Lung (tissue), 12 donors: Measurements from ENCODE around the gene DOK6. TPM values are rescaled to one million over a fixed set of nuclear protein-coding genes. Genes with fewer than 3 reads are reported as not detected.

Source experiments
- ATAC-seq: fragments of 200-7000 bp; cut with Tn5 transposase; one replicate; pipeline ENCODE4 v1.9.1; 2020; ENCODE audit warnings: moderate number of reproducible peaks; ENCODE audit not compliant: insufficient read depth, low FRiP score
- DNase-seq, 3 donors: peaks; one replicate each; pipeline ENCODE4 v3.0.0-alpha.2; 2013 to 2017
- H3K27ac ChIP-seq, 2 donors: one replicate each; pipeline ENCODE4 v1.5.1; 2013; ENCODE audit warnings: mild to moderate bottlenecking in 2 of 2, moderate library complexity in 2 of 2, control low read depth in 1 of 2, inconsistent platforms in 1 of 2, low read depth in 1 of 2, low read length in 1 of 2
- H3K27me3 ChIP-seq, 3 donors: one replicate each; pipeline ENCODE4 v1.5.1; 2013; ENCODE audit warnings: low read length in 2 of 3; ENCODE audit not compliant: control insufficient read depth in 3 of 3, insufficient read depth in 3 of 3
- H3K36me3 ChIP-seq, 4 donors: one replicate each; pipeline ENCODE4 v1.5.1; 2013; ENCODE audit warnings: low read length in 4 of 4, mild to moderate bottlenecking in 1 of 4, moderate library complexity in 1 of 4; ENCODE audit not compliant: control insufficient read depth in 4 of 4, insufficient read depth in 4 of 4
- H3K4me1 ChIP-seq, 5 donors: one replicate each; pipeline ENCODE4 v1.5.1; 2013; ENCODE audit warnings: low read length in 5 of 5, mild to moderate bottlenecking in 2 of 5, moderate library complexity in 1 of 5; ENCODE audit not compliant: control insufficient read depth in 5 of 5, insufficient read depth in 5 of 5
- H3K4me3 ChIP-seq: one replicate; pipeline ENCODE4 v1.5.1; 2013; ENCODE audit warnings: mild to moderate bottlenecking, control low read depth, moderate library complexity
- H3K9ac ChIP-seq, 2 donors: one replicate each; pipeline ENCODE4 v1.5.1; 2013; ENCODE audit warnings: low read length in 2 of 2, control low read depth in 1 of 2; ENCODE audit not compliant: insufficient read depth in 1 of 2
- H3K9me3 ChIP-seq, 4 donors: one replicate each; pipeline ENCODE4 v1.5.1; 2013; ENCODE audit warnings: low read length in 3 of 4, mild to moderate bottlenecking in 1 of 4, moderate library complexity in 1 of 4; ENCODE audit not compliant: control insufficient read depth in 4 of 4, insufficient read depth in 3 of 4
- WGBS, 2 donors: extraction: QIAGEN DNeasy Blood & Tissue Kit; methylation state at CpG; one replicate each; pipeline ENCODE4 v1.1.7; 2013; 5-methylcytosine and 5-hydroxymethylcytosine counted together
- polyA plus RNA-seq, 2 donors: library from polyadenylated mRNA; stranded (reverse); fragments of 200-250 nt; gene quantifications; one replicate each; pipeline ENCODE4 v1.2.1, GENCODE V29; 2013
- total RNA-seq, 2 donors: library from RNA; depleted of rRNA in 1 of 2; stranded (reverse); fragments of >200 nt in 1 of 2; gene quantifications; one replicate each; pipeline ENCODE4 v1.2.1, GENCODE V29; 2014 to 2021
- TF ChIP-seq, protein P1 (sequence below): IDR thresholded peaks from 2 replicates; pipeline ENCODE4 v1.5.1; 2012; ENCODE audit warnings: mild to moderate bottlenecking; ENCODE audit errors: control extremely low read depth, extremely low read depth
- donor health status: control.
- donor health status: control.
- donor health status: Bipolar disorder and iron deficiency.
- donor health status: healthy.
- donor health status: DM: yes; HTN: yes; CAD: no.

Gene DOK6
- total and polyA plus RNA-seq, 4 donors, result 0.61 to 21.3 (median 2.7) TPM

DNA sequence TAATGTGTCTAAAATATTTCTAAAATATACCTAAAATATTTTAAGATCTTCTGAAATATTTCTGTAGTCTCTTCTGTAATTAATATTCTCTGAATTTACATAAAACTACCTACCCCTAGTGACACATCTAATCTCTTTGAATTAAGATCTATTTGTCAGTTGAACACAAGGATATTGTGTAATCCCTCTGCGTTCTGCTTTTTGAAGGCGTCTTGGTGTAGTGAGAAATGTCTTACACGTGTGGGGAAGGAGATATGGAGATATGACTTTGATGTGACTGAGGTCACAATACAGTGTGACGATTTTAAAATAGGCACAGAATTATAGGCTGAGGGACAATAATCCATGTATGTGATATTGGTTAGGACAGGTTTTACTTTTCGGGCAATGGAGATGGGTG lies 79.8 kb downstream of the DOK6 start:
- TF ChIP-seq, protein P1, sequence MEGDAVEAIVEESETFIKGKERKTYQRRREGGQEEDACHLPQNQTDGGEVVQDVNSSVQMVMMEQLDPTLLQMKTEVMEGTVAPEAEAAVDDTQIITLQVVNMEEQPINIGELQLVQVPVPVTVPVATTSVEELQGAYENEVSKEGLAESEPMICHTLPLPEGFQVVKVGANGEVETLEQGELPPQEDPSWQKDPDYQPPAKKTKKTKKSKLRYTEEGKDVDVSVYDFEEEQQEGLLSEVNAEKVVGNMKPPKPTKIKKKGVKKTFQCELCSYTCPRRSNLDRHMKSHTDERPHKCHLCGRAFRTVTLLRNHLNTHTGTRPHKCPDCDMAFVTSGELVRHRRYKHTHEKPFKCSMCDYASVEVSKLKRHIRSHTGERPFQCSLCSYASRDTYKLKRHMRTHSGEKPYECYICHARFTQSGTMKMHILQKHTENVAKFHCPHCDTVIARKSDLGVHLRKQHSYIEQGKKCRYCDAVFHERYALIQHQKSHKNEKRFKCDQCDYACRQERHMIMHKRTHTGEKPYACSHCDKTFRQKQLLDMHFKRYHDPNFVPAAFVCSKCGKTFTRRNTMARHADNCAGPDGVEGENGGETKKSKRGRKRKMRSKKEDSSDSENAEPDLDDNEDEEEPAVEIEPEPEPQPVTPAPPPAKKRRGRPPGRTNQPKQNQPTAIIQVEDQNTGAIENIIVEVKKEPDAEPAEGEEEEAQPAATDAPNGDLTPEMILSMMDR, result no peak
- no peak for ATAC-seq

DNA sequence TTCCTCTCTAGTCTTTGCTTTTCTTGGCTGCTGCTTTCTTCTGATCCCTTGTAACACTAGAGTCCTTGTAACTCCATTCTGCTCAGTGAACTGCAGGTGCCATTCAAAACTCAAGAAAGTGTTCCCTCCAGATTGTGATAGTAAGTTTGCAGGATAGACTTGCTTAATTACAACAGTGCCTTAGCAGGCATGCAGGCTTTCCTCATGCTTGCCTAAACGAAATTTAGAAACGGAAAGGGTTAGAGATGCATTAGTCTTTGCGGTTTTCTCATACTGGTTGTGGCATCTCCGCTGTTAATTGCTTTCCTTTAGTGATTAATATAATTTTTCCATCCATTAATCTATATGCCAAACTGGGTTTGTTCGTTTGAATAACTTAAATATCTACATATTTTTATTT lies 82.9 kb downstream of the DOK6 start:
- Histone ChIP-seq H3K27me3 (no peaks in the 10 kb centered on the region), H3K9me3 (peaks cover 0 to 6% (median 3%) of the 10 kb centered on the region in 4 donors), H3K4me1 (no peaks in the 10 kb centered on the region), H3K36me3 (peaks cover 0 to 6% (median 0%) of the 10 kb centered on the region in 4 donors), H3K27ac (no peak overlapping the region), H3K4me3 (no peak overlapping the region), H3K9ac (no peak overlapping the region)
- 70 to 87% methylated on average over 5 of the region's 5 CpGs for WGBS, 2 donors
- DNase-seq, result no peak
- no peak for ATAC-seq
- TF ChIP-seq, protein P1, result no peak

More for the DNA sequence above, 79.8 kb downstream of the DOK6 start:
- 51 to 69% methylated on average over 5 of the region's 5 CpGs for WGBS, 2 donors
- H3K9ac ChIP-seq, result no peak overlapping the region
- peaks cover 0 to 5% (median 0%) of the 10 kb centered on the region in 4 donors for H3K36me3 ChIP-seq
- no peak for DNase-seq
- H3K4me3 ChIP-seq, result no peak overlapping the region
- no peaks in the 10 kb centered on the region for H3K9me3 ChIP-seq
- H3K27ac ChIP-seq, result no peak overlapping the region
- H3K27me3 ChIP-seq, result no peaks in the 10 kb centered on the region
- H3K4me1 ChIP-seq, result peaks cover 0 to 1% (median 0%) of the 10 kb centered on the region in 5 donors

DNA sequence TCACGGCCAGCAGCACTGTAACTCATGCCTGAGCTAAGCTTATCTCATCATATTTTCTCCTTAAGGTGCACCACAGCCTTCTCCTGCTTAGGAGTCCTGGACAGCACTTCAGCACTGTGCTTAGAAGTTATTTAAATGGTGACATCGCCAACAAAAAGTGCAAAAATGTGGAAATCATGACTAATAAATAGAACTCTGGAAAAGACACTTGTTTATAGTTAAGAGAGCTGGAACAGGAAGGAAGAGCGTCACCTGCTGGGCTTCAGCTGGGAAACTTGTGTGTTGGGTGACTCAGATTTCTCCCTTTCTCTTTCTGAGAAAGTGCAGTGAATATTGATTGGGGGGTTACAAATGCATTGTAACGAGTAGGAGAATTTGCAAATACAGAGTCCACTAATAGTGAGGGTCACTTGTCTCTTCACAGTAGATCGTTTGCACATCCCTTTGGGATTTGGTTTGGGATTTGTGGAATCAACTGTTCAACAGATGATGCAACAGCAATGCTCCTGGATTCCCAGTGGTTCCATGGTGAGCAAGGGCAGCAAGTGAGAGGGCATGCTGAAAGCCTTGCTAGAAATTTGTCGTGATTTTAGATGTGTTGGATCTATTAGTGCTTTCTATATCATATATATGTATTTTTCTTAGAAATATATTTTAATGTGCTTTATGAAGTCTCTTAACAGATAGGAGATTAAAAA lies 84.2 kb downstream of the DOK6 start:
- H3K36me3 ChIP-seq, result peaks cover 0 to 6% (median 0%) of the 10 kb centered on the region in 4 donors
- H3K9ac ChIP-seq, result no peak overlapping the region
- WGBS, 2 donors, result 60 to 75% methylated on average over 6 of the region's 6 CpGs
- no peak for ATAC-seq
- TF ChIP-seq, protein P1, result no peak
- peaks cover 0 to 6% (median 3%) of the 10 kb centered on the region in 4 donors for H3K9me3 ChIP-seq
- no peaks in the 10 kb centered on the region for H3K4me1 ChIP-seq
- no peaks in the 10 kb centered on the region for H3K27me3 ChIP-seq
- no peak overlapping the region for H3K27ac ChIP-seq
- H3K4me3 ChIP-seq, result no peak overlapping the region
- DNase-seq, result no peak
